ENCODE measurements around the gene ACTG2.

ACTG2 gene

DNA sequence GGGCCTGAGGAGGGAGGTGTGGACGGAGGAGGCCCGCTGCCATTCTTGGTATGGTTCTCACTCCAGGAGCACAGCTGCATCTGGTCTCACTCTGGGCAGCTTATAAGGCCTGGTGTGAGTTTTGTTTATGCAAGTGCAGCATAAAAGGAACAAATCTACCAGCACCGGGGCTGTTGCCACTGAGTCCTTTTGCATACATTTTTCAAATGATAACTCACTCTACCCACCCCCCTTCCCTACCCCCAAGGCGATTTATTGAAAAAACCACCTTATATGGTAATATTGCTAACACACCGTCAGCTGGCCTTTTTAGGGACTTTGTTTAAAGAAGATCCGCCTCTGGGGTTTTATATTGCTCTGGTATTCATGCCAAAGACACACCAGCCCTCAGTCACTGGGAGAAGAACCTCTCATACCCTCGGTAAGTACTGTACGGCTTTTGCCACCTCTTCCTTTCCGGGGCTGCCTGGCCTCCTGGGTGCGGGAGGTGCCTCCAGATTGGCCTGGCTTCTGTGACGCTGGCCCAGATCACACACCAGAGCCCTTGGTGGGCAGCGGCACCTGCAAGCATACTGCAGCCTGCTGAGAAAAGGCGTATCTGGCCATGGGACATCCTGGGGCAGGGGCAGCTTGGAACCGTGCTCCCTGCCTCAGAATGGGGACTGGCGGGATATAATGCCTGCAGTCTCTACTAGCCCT, at the start of gene ACTG2:
TSS of gene ACTG2 (plus strand) at position 378 of the 699 bp plus-strand sequence. CDS start 8,304 bp downstream, outside the sequence.
- no peak within 1 kb of the TSS for H3K4me3 ChIP-seq (ENCODE audit: low read depth, low read length)

DNA sequence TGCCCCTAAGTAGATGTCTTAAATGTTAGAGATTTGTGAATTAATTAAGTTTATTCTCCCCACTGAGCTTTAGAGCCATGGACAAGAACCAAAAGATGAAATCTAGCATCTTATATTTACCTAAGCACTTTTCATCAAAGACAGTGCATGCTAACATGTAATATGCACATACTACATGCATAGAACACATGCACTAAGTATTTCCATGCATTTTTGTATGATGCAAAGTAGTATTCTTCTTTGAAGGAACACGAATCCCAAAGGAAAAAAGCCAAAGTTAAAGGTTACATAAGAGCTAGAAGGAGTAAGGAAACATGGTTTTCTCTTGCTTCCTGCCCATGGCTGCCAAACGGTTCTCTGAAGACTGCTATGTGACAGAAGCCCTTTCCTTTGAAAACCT, 48.7 kb upstream of the ACTG2 start:
- H3K4me3 ChIP-seq (ENCODE audit: low read depth, low read length): no peak overlapping the region
- TF ChIP-seq, protein P1, sequence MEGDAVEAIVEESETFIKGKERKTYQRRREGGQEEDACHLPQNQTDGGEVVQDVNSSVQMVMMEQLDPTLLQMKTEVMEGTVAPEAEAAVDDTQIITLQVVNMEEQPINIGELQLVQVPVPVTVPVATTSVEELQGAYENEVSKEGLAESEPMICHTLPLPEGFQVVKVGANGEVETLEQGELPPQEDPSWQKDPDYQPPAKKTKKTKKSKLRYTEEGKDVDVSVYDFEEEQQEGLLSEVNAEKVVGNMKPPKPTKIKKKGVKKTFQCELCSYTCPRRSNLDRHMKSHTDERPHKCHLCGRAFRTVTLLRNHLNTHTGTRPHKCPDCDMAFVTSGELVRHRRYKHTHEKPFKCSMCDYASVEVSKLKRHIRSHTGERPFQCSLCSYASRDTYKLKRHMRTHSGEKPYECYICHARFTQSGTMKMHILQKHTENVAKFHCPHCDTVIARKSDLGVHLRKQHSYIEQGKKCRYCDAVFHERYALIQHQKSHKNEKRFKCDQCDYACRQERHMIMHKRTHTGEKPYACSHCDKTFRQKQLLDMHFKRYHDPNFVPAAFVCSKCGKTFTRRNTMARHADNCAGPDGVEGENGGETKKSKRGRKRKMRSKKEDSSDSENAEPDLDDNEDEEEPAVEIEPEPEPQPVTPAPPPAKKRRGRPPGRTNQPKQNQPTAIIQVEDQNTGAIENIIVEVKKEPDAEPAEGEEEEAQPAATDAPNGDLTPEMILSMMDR (IDR thresholded peaks at IDR 0.05; ENCODE audit: borderline replicate concordance, insufficient read depth, low read depth, low read length): no peak

More for the DNA sequence above, at the start of gene ACTG2:
- TF ChIP-seq, protein P1 (IDR thresholded peaks at IDR 0.05; ENCODE audit: borderline replicate concordance, insufficient read depth, low read depth, low read length): no peak

DNA sequence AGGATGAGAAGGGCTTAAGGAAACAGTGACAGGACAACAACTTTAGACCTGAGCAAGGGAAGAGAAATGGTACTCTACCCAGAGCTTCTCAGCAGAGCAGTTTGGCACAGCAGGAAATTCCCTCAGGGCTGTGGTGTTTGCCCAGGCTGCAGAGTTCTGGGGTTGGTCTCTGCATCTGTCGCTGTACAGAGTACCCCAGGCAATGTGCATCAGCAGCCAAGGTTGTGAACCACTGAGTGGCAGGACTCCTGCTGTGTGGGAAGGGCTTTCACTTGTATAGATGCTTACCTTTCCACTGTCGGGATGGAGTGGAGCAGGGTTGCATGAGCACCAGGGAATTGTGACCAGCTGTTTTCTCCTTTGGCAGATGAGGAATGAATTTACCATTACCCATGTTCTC, 42.8 kb upstream of the ACTG2 start:
- TF ChIP-seq, protein P1 (IDR thresholded peaks at IDR 0.05; ENCODE audit: borderline replicate concordance, insufficient read depth, low read depth, low read length): no peak
- H3K4me3 ChIP-seq (ENCODE audit: low read depth, low read length): no peak overlapping the region

DNA sequence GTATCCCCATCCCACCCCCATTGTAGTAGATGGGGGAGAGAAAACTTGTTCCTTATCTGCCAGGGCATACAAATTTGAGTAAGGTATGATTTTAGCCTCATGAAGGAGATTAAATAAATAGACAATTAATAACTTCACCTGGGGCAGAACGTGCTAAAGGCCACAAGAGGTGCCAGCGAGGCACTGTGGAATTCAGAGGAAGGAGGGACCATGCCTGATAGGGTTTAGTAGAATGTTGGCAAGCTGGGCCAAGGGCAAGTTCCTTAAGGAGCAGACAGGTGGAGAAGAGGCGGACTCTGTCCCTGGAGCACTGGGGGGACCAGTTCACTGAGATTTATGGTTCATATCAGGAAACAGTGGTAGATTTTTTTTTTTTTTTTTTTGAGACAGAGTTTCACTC, 41.5 kb upstream of the ACTG2 start:
- TF ChIP-seq, protein P1 (IDR thresholded peaks at IDR 0.05; ENCODE audit: borderline replicate concordance, insufficient read depth, low read depth, low read length): peak; percentile 49; the same call in 1 of the 2 replicates
- no peak overlapping the region for H3K4me3 ChIP-seq (ENCODE audit: low read depth, low read length)

DNA sequence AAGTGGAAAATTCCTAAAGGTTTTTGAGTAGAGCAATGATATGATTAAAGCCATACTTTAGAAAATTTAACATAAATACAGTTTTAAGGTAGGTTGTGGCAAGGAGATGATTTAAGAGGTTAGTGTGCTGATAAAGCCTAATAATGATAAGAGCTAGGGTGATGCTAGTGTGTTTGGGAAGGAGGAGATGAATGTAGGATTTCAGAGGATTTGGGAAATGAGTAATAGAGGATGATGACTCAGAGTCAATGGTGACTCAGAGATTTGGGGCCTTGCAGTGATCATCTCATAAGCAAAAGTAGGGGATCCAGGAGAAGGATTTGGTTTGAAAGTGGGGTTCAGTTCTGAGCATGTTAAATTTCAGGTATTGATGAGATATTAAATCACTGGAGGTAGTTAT, 40.8 kb upstream of the ACTG2 start:
- TF ChIP-seq, protein P1 (IDR thresholded peaks at IDR 0.05; ENCODE audit: borderline replicate concordance, insufficient read depth, low read depth, low read length): no peak
- no peak overlapping the region for H3K4me3 ChIP-seq (ENCODE audit: low read depth, low read length)

DNA sequence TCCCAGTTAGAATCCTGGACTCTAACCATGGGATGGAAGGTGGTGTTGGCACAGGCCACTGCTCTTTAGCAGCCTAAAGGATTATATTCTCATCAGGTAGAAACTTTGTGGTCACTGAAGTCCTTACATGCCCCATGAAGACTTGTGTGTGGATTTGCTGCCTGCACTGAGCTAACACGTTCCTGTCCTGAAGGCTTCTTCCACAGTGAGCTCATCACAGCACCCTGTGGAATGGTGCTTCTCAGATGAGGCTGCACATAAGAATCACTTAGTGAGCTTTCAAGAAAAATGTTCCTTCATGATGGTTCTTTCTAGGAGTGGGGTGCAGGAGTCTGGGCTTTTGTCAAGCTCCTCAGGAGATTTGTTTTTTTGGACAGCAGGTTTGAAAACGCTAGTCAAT, 37.3 kb upstream of the ACTG2 start:
- TF ChIP-seq, protein P1 (IDR thresholded peaks at IDR 0.05; ENCODE audit: borderline replicate concordance, insufficient read depth, low read depth, low read length): no peak
- H3K4me3 ChIP-seq (ENCODE audit: low read depth, low read length): no peak overlapping the region

DNA sequence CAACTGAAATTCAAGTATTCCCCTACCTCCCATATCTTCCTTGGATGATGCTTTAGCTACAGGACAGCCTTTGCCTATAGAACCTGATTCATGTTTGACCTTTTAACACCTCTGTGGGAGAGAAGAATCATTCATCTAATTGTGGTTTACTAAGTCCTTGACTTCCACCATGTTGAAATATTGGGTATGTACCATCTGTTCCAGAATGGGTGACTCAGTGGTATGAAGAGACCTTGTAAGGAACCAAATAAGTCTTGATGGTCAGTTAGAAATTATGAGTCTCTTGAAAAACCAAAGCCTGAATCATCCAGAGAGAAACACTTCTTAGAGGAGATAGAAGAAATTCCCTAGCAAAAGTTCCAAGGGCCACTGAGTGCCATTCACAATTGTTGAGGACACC, 36.6 kb upstream of the ACTG2 start:
- TF ChIP-seq, protein P1 (IDR thresholded peaks at IDR 0.05; ENCODE audit: borderline replicate concordance, insufficient read depth, low read depth, low read length): no peak
- no peak overlapping the region for H3K4me3 ChIP-seq (ENCODE audit: low read depth, low read length)

Measured in GM12875 (cell line).